Inflammatory macrophage treated with lipopolysaccharide for 1 hour (primary cell): ENCODE measurements around the gene MACROH2A1.

ENCODE experiments used
- DNase-seq, 2 donors: peaks; one replicate each; pipeline ENCODE4 v3.0.0-alpha.2; 2020 to 2022

MACROH2A1 gene

GRCh38 chr5:135350536-135350935, 48.5 kb downstream of the MACROH2A1 start:
- DNase-seq, result no peak

GRCh38 chr5:135349886-135350285, 49.1 kb downstream of the MACROH2A1 start:
- no peak for DNase-seq

GRCh38 chr5:135349451-135349850, 49.6 kb downstream of the MACROH2A1 start:
- no peak for DNase-seq

- no peak for DNase-seq
These were observed 50.1 kb downstream of the MACROH2A1 start for GRCh38 chr5:135348918-135349317.

GRCh38 chr5:135347392-135347791, 51.6 kb downstream of the MACROH2A1 start:
- DNase-seq, result no peak

- no peak for DNase-seq
These were observed 52.9 kb downstream of the MACROH2A1 start for GRCh38 chr5:135345956-135346731.

- DNase-seq, result no peak
These were observed 54.7 kb downstream of the MACROH2A1 start for GRCh38 chr5:135344349-135344748.

- no peak for DNase-seq
These were observed 55.6 kb downstream of the MACROH2A1 start for GRCh38 chr5:135343413-135343812.

GRCh38 chr5:135342551-135342875, 56.5 kb downstream of the MACROH2A1 start:
- DNase-seq, result no peak

GRCh38 chr5:135341696-135342550, 57.1 kb downstream of the MACROH2A1 start:
- no peak for DNase-seq

- no peak for DNase-seq
These were observed 57.9 kb downstream of the MACROH2A1 start for GRCh38 chr5:135341016-135341666.

- no peak for DNase-seq
These were observed 58.5 kb downstream of the MACROH2A1 start for GRCh38 chr5:135340568-135340967.

GRCh38 chr5:135339623-135340022, 59.4 kb downstream of the MACROH2A1 start:
- no peak for DNase-seq

GRCh38 chr5:135339189-135339588, 59.8 kb downstream of the MACROH2A1 start:
- no peak for DNase-seq

GRCh38 chr5:135337064-135337463, 62.0 kb downstream of the MACROH2A1 start:
- DNase-seq, result no peak

- no peak for DNase-seq
These were observed 63.8 kb downstream of the MACROH2A1 start for GRCh38 chr5:135335031-135335828.

- DNase-seq, result no peak
These were observed 65.1 kb downstream of the MACROH2A1 start for GRCh38 chr5:135333732-135334515.

GRCh38 chr5:135332519-135333150, 66.4 kb downstream of the MACROH2A1 start:
- DNase-seq, result peak; percentile 25 to 55

GRCh38 chr5:135331612-135332011, 67.4 kb downstream of the MACROH2A1 start:
- DNase-seq, result no peak

GRCh38 chr5:135330798-135331096, 68.3 kb downstream of the MACROH2A1 start:
- DNase-seq, result peak in 1 of 2 donors; percentile 43
